ENCODE data around the gene CCDC39. TPM values are rescaled to one million over a fixed set of nuclear protein-coding genes. Genes with fewer than 3 reads are reported as not detected.

CCDC39 gene
- total RNA-seq, 1 donor from 2014 or later: not detected

GRCh38 chr3:180570238-180570637 is 109.1 kb downstream of the CCDC39 start:
- intact Hi-C loops (cut with micrococcal nuclease): no loop called here
- ATAC-seq (no peak), DNase-seq (no peak)

GRCh38 chr3:180564676-180565075 is 114.6 kb downstream of the CCDC39 start:
- ATAC-seq: no peak
- DNase-seq: no peak
- intact Hi-C loops (cut with micrococcal nuclease): no loop called here

Other genes with a start within 250 kb of the CCDC39 start
- gene TTC14, start 77.3 kb downstream of the CCDC39 start, total RNA-seq: 16.0 TPM
- gene FXR1, start 233.2 kb upstream of the CCDC39 start, total RNA-seq: 328 TPM

Measured in left ventricle myocardium superior (tissue), 1 donor.